ENCODE data around the gene SPATS2L.

SPATS2L gene

DNA sequence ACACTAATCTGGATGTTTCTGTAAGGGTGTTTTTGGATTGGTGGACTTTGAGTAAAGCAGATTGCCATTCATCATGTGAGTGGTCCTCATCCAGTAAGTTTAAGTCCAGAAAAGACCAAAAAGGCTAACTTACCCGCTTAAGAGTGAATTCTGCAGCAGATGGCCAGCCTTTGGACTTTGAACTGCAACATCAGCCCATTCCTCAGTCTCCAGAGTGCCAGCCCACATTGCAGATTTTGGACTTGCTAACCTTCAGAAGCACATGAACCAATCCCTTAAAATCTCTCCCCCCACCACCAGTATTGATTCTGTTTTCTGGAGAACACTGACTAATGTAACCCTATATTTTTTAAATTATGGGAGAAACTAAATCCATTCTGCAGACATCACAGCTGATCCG is 30.0 kb upstream of the SPATS2L start:
- H3K9me3 ChIP-seq (ENCODE audit: insufficient read depth, low read length) = no peaks in the 10 kb centered on the region
- H3K4me1 ChIP-seq (ENCODE audit: insufficient read depth, insufficient read length) = no peaks in the 10 kb centered on the region
- no peak for DNase-seq (ENCODE audit: low read depth, low spot score)
- no peaks in the 10 kb centered on the region for H3K36me3 ChIP-seq (ENCODE audit: insufficient read depth, insufficient read length, low read length)
- TF ChIP-seq YY1 (IDR thresholded peaks at IDR 0.05; ENCODE audit: insufficient read depth, insufficient read length) (no peak), ZNF274 (IDR thresholded peaks at IDR 0.05; ENCODE audit: low read depth, low read length) (no peak), SUZ12 (IDR thresholded peaks at IDR 0.05; ENCODE audit: extremely low read depth, insufficient read depth, insufficient read length) (no peak)
- no peaks in the 10 kb centered on the region for H3K27me3 ChIP-seq (ENCODE audit: insufficient read depth, insufficient read length)
- no peak overlapping the region for H3K4me3 ChIP-seq (ENCODE audit: insufficient read length, low read depth)
- no peak overlapping the region for H3K9ac ChIP-seq (ENCODE audit: insufficient read length, low read depth)

DNA sequence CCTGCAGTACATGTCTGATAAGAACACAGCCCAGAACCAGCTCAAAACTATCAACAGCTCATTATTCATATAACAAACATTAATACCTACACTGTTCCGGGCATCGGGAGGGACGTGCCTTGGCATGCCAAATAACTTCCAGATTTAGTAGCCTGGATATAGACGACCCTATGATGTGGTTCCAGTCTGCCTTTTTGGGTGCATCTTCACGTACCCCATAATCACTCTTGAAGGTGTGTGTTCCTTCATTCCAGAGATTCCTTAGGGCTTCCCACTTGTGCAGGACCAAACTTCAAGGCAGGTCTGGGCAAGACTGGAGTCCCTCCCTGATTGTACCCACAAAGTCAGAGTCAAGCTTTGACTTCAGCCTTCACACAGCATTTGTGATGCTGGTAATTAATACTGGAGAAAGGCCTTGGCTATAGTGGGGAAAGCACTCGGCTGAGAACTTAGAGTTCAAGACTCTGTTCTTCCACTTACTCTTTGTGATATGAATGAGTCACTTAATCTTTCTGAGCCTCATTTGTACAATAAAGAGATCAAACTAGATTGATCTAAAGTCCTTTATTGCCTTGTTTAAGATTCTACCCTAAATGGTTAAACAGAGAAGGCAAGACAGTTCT is 27.7 kb upstream of the SPATS2L start:
- Histone ChIP-seq H3K27me3 (ENCODE audit: insufficient read depth, insufficient read length) (no peaks in the 10 kb centered on the region), H3K4me3 (ENCODE audit: insufficient read length, low read depth) (no peak overlapping the region), H3K4me1 (ENCODE audit: insufficient read depth, insufficient read length) (no peaks in the 10 kb centered on the region), H3K36me3 (ENCODE audit: insufficient read depth, insufficient read length, low read length) (no peaks in the 10 kb centered on the region), H3K9me3 (ENCODE audit: insufficient read depth, low read length) (no peaks in the 10 kb centered on the region), H3K9ac (ENCODE audit: insufficient read length, low read depth) (no peak overlapping the region)
- no peak for DNase-seq (ENCODE audit: low read depth, low spot score)
- TF ChIP-seq SUZ12 (IDR thresholded peaks at IDR 0.05; ENCODE audit: extremely low read depth, insufficient read depth, insufficient read length) (no peak), YY1 (IDR thresholded peaks at IDR 0.05; ENCODE audit: insufficient read depth, insufficient read length) (no peak), ZNF274 (IDR thresholded peaks at IDR 0.05; ENCODE audit: low read depth, low read length) (no peak)

DNA sequence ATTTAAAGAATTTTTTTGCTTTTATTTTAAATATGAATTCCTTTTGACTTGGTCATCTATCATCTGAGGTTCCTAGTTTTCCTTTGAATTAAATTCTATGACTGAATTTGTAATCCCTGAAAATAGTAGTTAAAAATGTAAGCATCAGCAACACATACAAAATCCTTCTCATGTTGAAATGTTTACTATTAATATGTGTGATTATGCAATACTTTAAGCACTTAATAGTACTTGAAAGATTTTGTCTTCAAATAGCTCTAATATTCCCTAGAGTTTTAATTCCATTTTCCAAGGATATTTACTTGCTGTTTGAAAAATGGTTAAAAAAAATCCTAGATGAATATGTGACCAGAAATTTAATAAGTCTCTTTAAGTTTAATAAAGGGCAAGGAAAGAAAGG is 26.6 kb upstream of the SPATS2L start:
- no peak overlapping the region for H3K4me3 ChIP-seq (ENCODE audit: insufficient read length, low read depth)
- no peaks in the 10 kb centered on the region for H3K4me1 ChIP-seq (ENCODE audit: insufficient read depth, insufficient read length)
- no peak overlapping the region for H3K9ac ChIP-seq (ENCODE audit: insufficient read length, low read depth)
- no peaks in the 10 kb centered on the region for H3K36me3 ChIP-seq (ENCODE audit: insufficient read depth, insufficient read length, low read length)
- TF ChIP-seq YY1 (IDR thresholded peaks at IDR 0.05; ENCODE audit: insufficient read depth, insufficient read length) (no peak), SUZ12 (IDR thresholded peaks at IDR 0.05; ENCODE audit: extremely low read depth, insufficient read depth, insufficient read length) (no peak)
- DNase-seq (ENCODE audit: low read depth, low spot score) = no peak
- H3K9me3 ChIP-seq (ENCODE audit: insufficient read depth, low read length) = no peaks in the 10 kb centered on the region
- no peaks in the 10 kb centered on the region for H3K27me3 ChIP-seq (ENCODE audit: insufficient read depth, insufficient read length)

DNA sequence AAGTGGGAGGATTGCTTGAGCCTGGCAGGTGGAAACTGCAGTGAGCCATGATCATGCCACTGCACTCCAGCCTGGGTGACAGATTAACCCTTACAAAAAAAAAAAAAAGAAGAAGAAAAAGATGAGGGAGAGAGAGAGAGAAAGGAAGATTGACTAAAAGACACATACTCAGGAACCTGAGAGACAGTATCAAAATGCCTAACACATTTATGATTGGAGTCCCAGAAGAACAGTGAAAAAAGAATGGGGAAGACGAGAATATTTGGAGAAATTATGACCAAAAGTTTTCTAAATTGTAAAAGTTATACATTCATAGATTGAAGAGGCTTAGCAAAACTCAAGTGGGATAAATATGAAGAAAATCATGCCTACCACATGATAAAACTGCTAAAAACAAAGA is 19.9 kb upstream of the SPATS2L start:
- no peaks in the 10 kb centered on the region for H3K9me3 ChIP-seq (ENCODE audit: insufficient read depth, low read length)
- H3K27me3 ChIP-seq (ENCODE audit: insufficient read depth, insufficient read length) = no peaks in the 10 kb centered on the region
- no peaks in the 10 kb centered on the region for H3K4me1 ChIP-seq (ENCODE audit: insufficient read depth, insufficient read length)
- no peak overlapping the region for H3K9ac ChIP-seq (ENCODE audit: insufficient read length, low read depth)
- DNase-seq (ENCODE audit: low read depth, low spot score) = no peak
- H3K4me3 ChIP-seq (ENCODE audit: insufficient read length, low read depth) = no peak overlapping the region
- H3K36me3 ChIP-seq (ENCODE audit: insufficient read depth, insufficient read length, low read length) = no peaks in the 10 kb centered on the region
- TF ChIP-seq YY1 (IDR thresholded peaks at IDR 0.05; ENCODE audit: insufficient read depth, insufficient read length) = no peak
- TF ChIP-seq SUZ12 (IDR thresholded peaks at IDR 0.05; ENCODE audit: extremely low read depth, insufficient read depth, insufficient read length) = no peak
- no peak for TF ChIP-seq ZNF274 (IDR thresholded peaks at IDR 0.05; ENCODE audit: low read depth, low read length)

DNA sequence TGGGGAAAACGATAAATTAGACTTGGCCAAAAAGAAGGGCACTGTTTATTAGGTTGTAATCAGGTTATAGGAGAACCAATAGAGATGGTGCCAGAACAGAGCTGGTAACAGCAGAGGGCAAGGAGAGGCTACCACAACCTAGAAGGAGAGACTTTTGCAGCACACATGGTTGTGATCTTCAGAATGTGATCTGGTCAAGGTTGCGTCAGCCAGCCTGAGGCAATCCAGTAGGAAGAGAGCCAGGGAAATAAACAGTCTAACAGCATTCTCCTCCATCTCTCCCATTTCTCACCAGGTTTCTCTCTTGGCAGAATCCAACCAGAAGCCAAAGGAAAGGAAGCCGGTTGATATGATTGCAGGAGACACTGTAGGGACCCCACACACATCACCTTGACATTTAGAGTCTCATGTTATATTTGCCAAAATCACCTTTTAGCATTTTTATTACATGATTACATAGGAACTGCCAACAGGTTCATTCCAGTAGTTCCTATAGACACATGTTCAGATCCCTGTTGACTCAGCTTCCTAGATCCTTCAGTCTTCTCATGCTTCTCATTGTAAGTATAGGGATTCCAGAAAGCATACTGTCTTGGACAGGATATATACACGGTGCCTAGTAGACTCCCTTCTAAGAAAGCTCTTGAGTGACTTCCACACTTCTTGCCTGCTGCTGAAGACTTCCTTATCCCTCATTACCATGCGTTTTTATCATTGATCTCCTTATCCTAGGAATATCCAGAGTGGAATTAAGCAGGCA is 17.6 kb upstream of the SPATS2L start:
- Histone ChIP-seq H3K9me3 (ENCODE audit: insufficient read depth, low read length) (no peaks in the 10 kb centered on the region), H3K4me1 (ENCODE audit: insufficient read depth, insufficient read length) (no peaks in the 10 kb centered on the region), H3K4me3 (ENCODE audit: insufficient read length, low read depth) (no peak overlapping the region), H3K27me3 (ENCODE audit: insufficient read depth, insufficient read length) (no peaks in the 10 kb centered on the region), H3K9ac (ENCODE audit: insufficient read length, low read depth) (no peak overlapping the region), H3K36me3 (ENCODE audit: insufficient read depth, insufficient read length, low read length) (no peaks in the 10 kb centered on the region)
- TF ChIP-seq YY1 (IDR thresholded peaks at IDR 0.05; ENCODE audit: insufficient read depth, insufficient read length) (no peak), ZNF274 (IDR thresholded peaks at IDR 0.05; ENCODE audit: low read depth, low read length) (no peak), SUZ12 (IDR thresholded peaks at IDR 0.05; ENCODE audit: extremely low read depth, insufficient read depth, insufficient read length) (no peak)
- no peak for DNase-seq (ENCODE audit: low read depth, low spot score)

DNA sequence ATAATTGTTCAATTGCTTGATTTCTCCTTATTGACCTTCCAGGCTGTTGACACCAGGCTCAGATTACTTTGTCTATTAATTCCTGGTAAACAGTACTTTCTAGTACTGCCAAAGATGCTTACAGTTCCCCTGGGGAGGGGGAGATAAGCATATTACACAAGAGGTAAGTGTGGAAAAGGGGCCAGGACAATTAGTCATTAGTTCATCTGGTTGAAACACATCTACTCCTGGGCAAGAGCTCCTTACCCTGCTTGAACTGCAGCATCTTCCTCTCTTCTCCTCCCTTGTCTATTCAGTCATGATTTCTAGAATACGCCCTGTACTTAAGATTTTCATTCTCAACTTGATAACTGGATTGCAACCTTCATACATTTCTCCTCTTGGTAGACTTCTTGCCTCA is 10.4 kb upstream of the SPATS2L start:
- no peaks in the 10 kb centered on the region for H3K4me1 ChIP-seq (ENCODE audit: insufficient read depth, insufficient read length)
- peaks cover 2% of the 10 kb centered on the region for H3K27me3 ChIP-seq (ENCODE audit: insufficient read depth, insufficient read length)
- no peaks in the 10 kb centered on the region for H3K9me3 ChIP-seq (ENCODE audit: insufficient read depth, low read length)
- no peak overlapping the region for H3K4me3 ChIP-seq (ENCODE audit: insufficient read length, low read depth)
- TF ChIP-seq YY1 (IDR thresholded peaks at IDR 0.05; ENCODE audit: insufficient read depth, insufficient read length) (no peak), ZNF274 (IDR thresholded peaks at IDR 0.05; ENCODE audit: low read depth, low read length) (no peak), SUZ12 (IDR thresholded peaks at IDR 0.05; ENCODE audit: extremely low read depth, insufficient read depth, insufficient read length) (no peak)
- no peaks in the 10 kb centered on the region for H3K36me3 ChIP-seq (ENCODE audit: insufficient read depth, insufficient read length, low read length)
- no peak overlapping the region for H3K9ac ChIP-seq (ENCODE audit: insufficient read length, low read depth)
- no peak for DNase-seq (ENCODE audit: low read depth, low spot score)

DNA sequence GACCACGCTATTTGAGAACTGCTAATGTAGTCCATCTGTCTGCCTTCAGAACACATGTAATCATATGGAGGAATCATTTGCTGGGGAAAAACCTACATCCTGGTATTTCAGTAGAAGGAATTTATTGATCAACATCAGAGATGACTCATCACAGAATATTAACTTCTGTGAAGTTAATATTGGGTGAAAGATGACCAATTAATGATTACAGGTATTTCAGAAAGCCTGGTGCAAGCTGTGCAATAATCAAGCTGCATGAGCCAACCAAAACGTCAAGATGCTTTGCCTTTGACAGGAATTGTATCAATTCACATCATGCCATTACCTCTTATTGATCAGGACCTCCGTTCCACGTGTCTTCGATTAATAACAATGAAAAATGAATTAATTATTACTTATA is 9.4 kb upstream of the SPATS2L start:
- Histone ChIP-seq H3K9ac (ENCODE audit: insufficient read length, low read depth) (no peak overlapping the region), H3K4me1 (ENCODE audit: insufficient read depth, insufficient read length) (no peaks in the 10 kb centered on the region), H3K4me3 (ENCODE audit: insufficient read length, low read depth) (no peak overlapping the region), H3K9me3 (ENCODE audit: insufficient read depth, low read length) (no peaks in the 10 kb centered on the region), H3K36me3 (ENCODE audit: insufficient read depth, insufficient read length, low read length) (no peaks in the 10 kb centered on the region), H3K27me3 (ENCODE audit: insufficient read depth, insufficient read length) (peaks cover 2% of the 10 kb centered on the region)
- DNase-seq (ENCODE audit: low read depth, low spot score) = no peak
- TF ChIP-seq YY1 (IDR thresholded peaks at IDR 0.05; ENCODE audit: insufficient read depth, insufficient read length) (no peak), ZNF274 (IDR thresholded peaks at IDR 0.05; ENCODE audit: low read depth, low read length) (no peak), SUZ12 (IDR thresholded peaks at IDR 0.05; ENCODE audit: extremely low read depth, insufficient read depth, insufficient read length) (no peak)

All from NT2/D1 (cell line).